ENCODE results near the gene TDP2.
"Not testable (repeated sequence)": the region's sequence is repeated elsewhere in the genome, so short reads cannot be mapped to it uniquely, and the experiment has no call there.

The TDP2 gene

DNA sequence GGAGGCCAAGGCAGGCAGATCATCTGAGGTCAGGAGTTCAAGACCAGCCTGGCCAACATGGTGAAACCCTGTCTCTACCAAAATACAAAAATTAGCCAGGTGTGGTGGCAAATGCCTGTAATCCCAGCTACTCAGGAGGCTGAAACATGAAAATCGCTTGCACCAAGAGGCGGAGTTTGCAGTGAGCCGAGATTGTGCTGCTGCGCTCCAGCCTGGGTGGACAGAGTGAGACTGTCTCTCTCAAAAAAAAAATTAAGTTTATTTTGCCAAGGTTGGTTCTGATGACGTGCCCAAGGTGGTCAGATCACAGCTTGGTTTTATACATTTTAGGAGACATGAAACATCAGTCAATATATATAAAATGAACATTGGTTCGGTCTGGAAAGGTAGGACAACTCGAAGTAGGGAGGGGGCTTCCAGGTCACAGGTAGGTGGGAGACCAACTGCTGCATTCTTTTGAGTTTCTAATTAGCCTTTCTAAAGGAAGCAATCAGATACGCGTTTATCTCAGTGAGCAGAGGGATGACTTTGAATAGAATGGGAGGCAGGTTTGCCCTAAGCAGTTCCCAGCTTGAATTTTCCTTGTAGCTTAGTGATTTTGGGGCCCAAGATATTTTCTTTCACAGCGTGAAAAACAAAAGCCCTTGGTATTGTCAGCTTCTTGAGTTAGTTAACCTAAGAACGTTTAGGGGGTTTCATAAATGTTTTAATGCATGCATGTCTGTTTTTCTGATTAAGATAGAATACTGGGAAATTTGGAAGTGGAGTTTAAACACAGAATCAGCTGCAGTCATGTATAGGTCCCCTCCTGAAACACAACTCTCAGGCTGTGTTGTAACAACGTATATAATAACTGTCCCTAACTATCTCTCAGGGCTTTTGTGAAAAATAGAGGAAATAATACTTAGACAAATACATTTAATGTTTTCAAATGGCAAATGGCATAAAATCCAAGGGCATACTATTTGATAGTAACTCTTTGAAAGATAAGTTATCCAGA, 16.9 kb upstream of the TDP2 start:
- DNase-seq (ENCODE audit: low read depth in 4 of 4, low spot score in 1 of 4), result no peak

- no peak for DNase-seq (ENCODE audit: low read depth in 4 of 4, low spot score in 1 of 4)
Measured at GRCh38 chr6:24680582-24680981, 13.9 kb upstream of the TDP2 start.

DNA sequence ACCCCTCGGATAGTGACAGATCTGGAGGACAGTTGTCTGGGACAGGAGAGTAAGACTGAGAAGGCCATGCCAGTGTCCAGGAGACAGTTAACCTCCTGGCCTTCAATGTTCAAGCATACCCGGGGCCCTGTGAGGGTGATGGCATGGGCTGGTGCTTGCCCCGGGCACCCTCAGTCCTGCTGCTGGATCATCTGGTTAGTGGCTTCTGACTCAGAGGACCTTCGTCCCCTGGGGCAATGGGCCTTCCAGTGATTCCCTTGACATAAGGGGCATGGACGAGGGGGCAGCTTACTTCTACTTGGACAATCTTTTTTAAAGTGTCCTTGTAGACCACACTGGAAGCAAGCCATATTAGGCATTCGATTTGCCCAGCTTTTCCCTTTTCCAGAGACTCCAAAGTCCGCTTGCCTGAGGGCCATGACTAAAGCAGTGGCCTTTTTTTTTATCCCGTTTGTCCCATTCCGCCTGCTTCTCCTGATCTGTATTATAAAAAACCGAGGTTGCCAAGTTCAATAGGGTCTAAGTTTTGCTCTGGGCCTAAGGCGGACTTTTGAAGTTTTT, 12.2 kb upstream of the TDP2 start:
- not testable (repeated sequence) for DNase-seq (ENCODE audit: low read depth in 4 of 4, low spot score in 1 of 4)

GRCh38 chr6:24673625-24674024, 6.9 kb upstream of the TDP2 start:
- no peak for DNase-seq (ENCODE audit: low read depth in 4 of 4, low spot score in 1 of 4)

- DNase-seq (ENCODE audit: low read depth in 4 of 4, low spot score in 1 of 4), result no peak
Measured at GRCh38 chr6:24672620-24673182, 6.0 kb upstream of the TDP2 start.

GRCh38 chr6:24671077-24671476, 4.4 kb upstream of the TDP2 start:
- DNase-seq (ENCODE audit: low read depth in 4 of 4, low spot score in 1 of 4), result not testable (repeated sequence)

- not testable (repeated sequence) for DNase-seq (ENCODE audit: low read depth in 4 of 4, low spot score in 1 of 4)
Measured at GRCh38 chr6:24670492-24670891, 3.8 kb upstream of the TDP2 start.

GRCh38 chr6:24668997-24669361, 2.3 kb upstream of the TDP2 start:
- DNase-seq (ENCODE audit: low read depth in 4 of 4, low spot score in 1 of 4), result no peak

DNA sequence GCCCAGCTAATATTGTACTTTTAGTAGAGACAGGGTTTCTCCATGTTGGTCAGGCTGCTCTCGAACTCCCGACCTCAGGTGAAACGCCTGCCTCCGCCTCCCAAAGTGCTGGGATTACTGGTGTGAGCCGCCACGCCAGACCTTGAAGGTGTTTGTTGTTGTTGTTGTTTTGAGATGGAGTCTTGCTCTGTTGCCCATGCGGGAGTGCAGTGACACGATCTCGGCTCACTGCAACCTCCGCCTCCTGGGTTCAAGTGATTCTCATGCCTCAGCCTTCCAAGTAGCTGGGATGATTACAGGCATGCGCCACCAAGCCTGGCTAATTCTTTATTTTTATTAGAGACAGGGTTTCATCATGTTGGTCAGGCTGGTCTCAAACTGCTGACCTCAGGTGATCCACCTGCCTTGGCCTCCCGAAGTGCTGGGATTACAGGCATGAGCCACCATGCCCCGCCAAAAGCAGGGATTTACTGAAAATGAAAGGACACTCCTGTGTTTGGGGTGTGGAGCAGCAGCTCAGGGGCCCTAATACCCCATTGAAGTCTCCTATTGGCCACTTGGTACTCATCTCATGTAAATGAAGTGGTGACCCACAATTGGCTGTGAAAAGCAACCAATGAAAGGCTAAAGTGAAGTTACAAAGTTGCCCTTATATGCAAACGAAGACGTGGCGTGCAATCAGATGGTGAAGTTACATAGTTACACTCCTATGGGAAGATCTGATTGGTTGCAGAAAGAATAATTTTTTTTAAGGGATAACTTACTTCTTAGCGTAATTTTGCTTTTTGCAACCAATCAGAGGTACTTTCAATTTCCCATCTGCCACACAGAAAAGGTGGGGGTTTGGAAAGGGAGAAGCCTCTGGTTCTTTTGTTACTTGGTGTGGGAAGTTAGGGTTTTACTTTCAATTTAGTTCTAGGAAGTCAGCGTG, 1.6 kb upstream of the TDP2 start:
- not testable (repeated sequence) for DNase-seq (ENCODE audit: low read depth in 4 of 4, low spot score in 1 of 4)

- DNase-seq (ENCODE audit: low read depth in 4 of 4, low spot score in 1 of 4), result no peak
Measured at GRCh38 chr6:24667378-24667803, 692 bp upstream of the TDP2 start.

- peak in 3 of 4 experiments; percentile 4 to 27 (median 22) for DNase-seq (ENCODE audit: low read depth in 4 of 4, low spot score in 1 of 4)
Measured at GRCh38 chr6:24666097-24666640, 530 bp downstream of the TDP2 start.

GRCh38 chr6:24664046-24664987, 2.4 kb downstream of the TDP2 start:
- DNase-seq (ENCODE audit: low read depth in 4 of 4, low spot score in 1 of 4), result no peak

DNA sequence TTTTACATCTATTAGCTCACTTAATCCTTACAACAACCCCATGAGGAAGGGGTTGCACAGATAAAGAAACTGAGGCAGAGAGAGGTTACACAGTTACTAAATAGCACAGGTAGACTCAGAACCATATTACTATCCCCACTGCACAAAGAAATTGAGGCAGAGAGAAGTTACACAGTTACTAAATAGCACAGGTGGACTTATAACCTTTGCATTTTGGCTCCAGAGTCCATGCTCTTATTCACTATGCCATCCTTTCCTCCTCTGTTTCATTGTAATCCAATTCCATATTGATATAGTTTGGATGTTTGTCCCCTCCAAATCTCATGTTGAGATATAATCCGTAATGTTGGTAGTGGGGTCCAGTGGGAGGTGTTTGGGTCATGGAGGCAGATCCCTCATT, 3.5 kb downstream of the TDP2 start:
- DNase-seq (ENCODE audit: low read depth in 4 of 4, low spot score in 1 of 4), result no peak

DNA sequence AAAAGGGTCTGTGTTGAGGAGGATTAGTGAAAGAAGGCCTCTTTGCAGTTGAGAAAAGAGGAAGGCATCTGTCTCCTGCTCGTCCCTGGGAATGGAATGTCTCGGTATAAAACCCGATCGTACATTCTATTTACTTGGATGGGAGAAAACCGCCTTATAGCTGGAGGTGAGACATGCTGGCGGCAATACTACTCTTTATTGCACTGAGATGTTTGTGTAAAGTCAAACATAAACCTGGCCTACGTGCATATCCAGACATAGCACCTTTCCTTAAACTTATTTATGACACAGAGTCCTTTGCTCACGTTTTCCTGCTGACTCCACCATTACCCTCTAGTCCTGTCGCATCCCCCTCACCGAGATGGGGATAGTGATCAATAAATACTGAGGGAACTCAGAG, 4.5 kb downstream of the TDP2 start:
- DNase-seq (ENCODE audit: low read depth in 4 of 4, low spot score in 1 of 4), result no peak

DNA sequence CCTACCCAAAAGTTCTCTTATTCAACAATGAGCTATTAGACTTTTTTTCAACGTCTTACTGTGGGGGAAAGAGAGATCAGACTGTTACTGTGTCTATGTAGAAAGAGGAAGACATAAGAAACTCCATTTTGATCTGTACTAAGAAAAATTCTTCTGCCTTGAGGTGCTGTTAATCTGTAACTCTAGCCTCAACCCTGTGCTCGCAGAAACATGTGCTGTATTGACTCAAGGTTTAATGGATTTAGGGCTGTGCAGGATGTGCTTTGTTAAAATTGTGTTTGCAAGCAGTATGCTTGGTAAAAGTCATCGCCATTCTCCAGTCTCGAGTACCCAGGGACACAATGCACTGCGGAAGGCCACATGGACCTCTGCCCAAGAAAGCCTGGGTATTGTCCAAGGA, 4.9 kb downstream of the TDP2 start:
- DNase-seq (ENCODE audit: low read depth in 4 of 4, low spot score in 1 of 4), result not testable (repeated sequence)

- no peak for DNase-seq (ENCODE audit: low read depth in 4 of 4, low spot score in 1 of 4)
Measured at GRCh38 chr6:24660105-24660504, 6.6 kb downstream of the TDP2 start.

DNA sequence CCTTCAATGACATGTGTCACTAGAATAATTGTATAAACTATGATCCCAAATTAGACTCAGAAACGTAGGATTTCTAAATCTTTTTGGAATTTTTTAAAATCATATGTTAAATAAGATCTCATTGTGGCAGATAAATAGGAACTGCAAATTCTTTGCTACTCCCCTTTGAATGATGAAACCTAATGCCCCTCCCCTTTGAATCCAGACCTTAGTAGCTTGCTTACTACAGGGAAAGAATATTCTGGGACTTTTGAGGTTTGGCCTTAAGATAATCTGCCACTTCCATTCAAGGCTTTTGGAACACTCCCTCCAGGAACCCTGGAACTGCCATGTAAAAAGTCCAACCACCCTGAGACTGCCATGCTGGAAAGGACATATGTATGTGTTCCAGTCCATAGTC, 7.1 kb downstream of the TDP2 start:
- DNase-seq (ENCODE audit: low read depth in 4 of 4, low spot score in 1 of 4), result no peak

DNA sequence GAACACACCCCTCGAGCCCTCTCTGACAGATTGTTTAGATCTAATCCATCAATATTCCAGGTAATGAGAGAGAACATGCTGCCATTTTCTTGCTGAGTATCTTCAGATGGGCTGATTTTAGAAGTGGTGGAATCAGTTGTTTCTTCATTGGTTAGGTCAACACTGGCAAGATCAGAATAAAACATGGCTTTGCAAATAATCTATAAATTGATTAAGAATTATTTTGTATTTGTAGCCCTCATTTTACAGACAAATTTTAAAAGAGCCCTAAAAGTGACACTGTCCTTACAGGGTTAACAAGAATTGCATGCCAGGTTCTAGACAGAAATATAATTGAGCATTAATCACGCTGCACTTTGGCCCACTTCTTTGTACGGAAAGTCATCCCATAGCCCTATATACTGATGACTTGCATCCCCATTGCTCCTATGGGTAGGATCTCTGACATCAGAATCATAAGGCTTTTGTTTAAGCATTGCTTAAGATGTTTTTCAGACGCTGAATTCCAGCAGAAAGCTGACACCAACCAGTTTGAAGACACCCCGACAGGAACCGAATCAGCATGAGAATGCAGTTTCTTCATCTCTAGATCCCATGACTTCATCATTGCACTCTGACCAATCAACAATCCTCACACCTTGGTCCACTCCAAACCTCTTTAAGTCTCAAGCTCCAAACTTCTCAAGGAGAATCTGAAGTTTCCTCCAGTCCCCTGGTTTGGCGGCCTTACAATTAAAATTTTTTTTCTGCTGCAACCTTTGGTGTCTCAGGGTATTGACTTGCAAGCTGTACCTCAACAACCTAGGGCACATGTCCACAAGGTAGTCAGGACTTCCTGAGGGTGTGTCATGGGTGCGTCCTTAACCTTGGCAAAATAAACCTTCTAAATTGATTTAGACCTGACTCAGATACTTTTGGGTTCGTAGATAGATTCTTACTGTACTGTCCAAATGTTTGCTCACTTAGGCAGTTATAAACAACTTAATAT, 7.8 kb downstream of the TDP2 start:
- no peak for DNase-seq (ENCODE audit: low read depth in 4 of 4, low spot score in 1 of 4)

Measured in stimulated activated CD4-positive, alpha-beta T cell treated with anti-CD3 and anti-CD28 coated beads, Interleukin-1b, Interleukin-23, amount 100 ng/mL, for 24 hours (primary cell).